ENCODE data around the gene EIF4E2.

EIF4E2 gene

GRCh38 chr2:232520489-232520888 lies 30.0 kb upstream of the EIF4E2 start:
- TF ChIP-seq RAD21 (IDR thresholded peaks at IDR 0.05; ENCODE audit: low read depth) (no peak), CEBPB (IDR thresholded peaks at IDR 0.05) (no peak), CREB1 (IDR thresholded peaks at IDR 0.05; ENCODE audit: low read depth) (no peak), ZBTB7A (IDR thresholded peaks at IDR 0.05; ENCODE audit: low read depth) (no peak), EP300 (IDR thresholded peaks at IDR 0.05; ENCODE audit: borderline replicate concordance) (no peak), TCF12 (IDR thresholded peaks at IDR 0.05; ENCODE audit: low read depth) (no peak), MAX (IDR thresholded peaks at IDR 0.05) (no peak), TAF1 (IDR thresholded peaks at IDR 0.05; ENCODE audit: low read depth) (no peak), REST (IDR thresholded peaks at IDR 0.05; ENCODE audit: low read depth) (no peak), TEAD4 (IDR thresholded peaks at IDR 0.05) (no peak), YY1 (IDR thresholded peaks at IDR 0.05; ENCODE audit: low read depth) (no peak), NFIC (IDR thresholded peaks at IDR 0.05) (no peak), EGR1 (IDR thresholded peaks at IDR 0.05) (no peak), FOXM1 (IDR thresholded peaks at IDR 0.05; ENCODE audit: borderline replicate concordance, low read depth) (no peak)
- TF ChIP-seq, protein P1, sequence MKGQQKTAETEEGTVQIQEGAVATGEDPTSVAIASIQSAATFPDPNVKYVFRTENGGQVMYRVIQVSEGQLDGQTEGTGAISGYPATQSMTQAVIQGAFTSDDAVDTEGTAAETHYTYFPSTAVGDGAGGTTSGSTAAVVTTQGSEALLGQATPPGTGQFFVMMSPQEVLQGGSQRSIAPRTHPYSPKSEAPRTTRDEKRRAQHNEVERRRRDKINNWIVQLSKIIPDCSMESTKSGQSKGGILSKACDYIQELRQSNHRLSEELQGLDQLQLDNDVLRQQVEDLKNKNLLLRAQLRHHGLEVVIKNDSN (IDR thresholded peaks at IDR 0.05) = no peak

GRCh38 chr2:232521098-232521497 lies 29.4 kb upstream of the EIF4E2 start:
- no peak for TF ChIP-seq MAX (IDR thresholded peaks at IDR 0.05)
- no peak for TF ChIP-seq TCF12 (IDR thresholded peaks at IDR 0.05; ENCODE audit: low read depth)
- no peak for TF ChIP-seq RAD21 (IDR thresholded peaks at IDR 0.05; ENCODE audit: low read depth)
- TF ChIP-seq EP300 (IDR thresholded peaks at IDR 0.05; ENCODE audit: borderline replicate concordance) = no peak
- no peak for TF ChIP-seq CEBPB (IDR thresholded peaks at IDR 0.05)
- TF ChIP-seq NFIC (IDR thresholded peaks at IDR 0.05) = no peak
- no peak for TF ChIP-seq TEAD4 (IDR thresholded peaks at IDR 0.05)
- no peak for TF ChIP-seq EGR1 (IDR thresholded peaks at IDR 0.05)
- TF ChIP-seq CREB1 (IDR thresholded peaks at IDR 0.05; ENCODE audit: low read depth) = no peak
- no peak for TF ChIP-seq ZBTB7A (IDR thresholded peaks at IDR 0.05; ENCODE audit: low read depth)
- TF ChIP-seq TAF1 (IDR thresholded peaks at IDR 0.05; ENCODE audit: low read depth) = no peak

DNA sequence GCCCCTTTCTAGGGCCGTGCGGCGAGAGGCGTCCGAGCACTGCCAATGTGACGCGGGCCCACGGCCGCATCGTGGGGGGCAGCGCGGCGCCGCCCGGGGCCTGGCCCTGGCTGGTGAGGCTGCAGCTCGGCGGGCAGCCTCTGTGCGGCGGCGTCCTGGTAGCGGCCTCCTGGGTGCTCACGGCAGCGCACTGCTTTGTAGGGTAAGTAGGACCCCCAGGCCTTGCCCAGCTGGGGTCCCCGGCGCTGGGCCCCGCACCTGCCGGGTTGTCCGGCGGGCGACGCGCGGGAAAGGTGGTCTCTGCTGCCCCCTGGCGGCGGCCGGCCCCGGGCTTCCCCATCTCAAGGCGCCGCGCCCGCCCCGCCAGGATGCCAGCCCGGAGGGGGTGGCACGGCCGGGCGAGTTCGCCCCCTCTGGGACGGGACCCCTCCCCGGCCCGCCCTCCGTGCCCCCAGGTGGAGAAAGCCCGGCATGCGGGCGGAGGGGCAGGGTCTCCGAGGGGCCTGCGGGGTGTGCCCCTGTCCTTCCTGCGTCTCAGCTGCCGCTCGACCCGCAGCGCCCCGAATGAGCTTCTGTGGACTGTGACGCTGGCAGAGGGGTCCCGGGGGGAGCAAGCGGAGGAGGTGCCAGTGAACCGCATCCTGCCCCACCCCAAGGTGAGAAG lies 28.4 kb upstream of the EIF4E2 start:
- TF ChIP-seq RAD21 (IDR thresholded peaks at IDR 0.05; ENCODE audit: low read depth) (peak; percentile 81), EP300 (IDR thresholded peaks at IDR 0.05; ENCODE audit: borderline replicate concordance) (no peak), TAF1 (IDR thresholded peaks at IDR 0.05; ENCODE audit: low read depth) (no peak), ZBTB7A (IDR thresholded peaks at IDR 0.05; ENCODE audit: low read depth) (peak; percentile 32; the same call in 1 of the 2 replicates), EGR1 (IDR thresholded peaks at IDR 0.05) (no peak)

DNA sequence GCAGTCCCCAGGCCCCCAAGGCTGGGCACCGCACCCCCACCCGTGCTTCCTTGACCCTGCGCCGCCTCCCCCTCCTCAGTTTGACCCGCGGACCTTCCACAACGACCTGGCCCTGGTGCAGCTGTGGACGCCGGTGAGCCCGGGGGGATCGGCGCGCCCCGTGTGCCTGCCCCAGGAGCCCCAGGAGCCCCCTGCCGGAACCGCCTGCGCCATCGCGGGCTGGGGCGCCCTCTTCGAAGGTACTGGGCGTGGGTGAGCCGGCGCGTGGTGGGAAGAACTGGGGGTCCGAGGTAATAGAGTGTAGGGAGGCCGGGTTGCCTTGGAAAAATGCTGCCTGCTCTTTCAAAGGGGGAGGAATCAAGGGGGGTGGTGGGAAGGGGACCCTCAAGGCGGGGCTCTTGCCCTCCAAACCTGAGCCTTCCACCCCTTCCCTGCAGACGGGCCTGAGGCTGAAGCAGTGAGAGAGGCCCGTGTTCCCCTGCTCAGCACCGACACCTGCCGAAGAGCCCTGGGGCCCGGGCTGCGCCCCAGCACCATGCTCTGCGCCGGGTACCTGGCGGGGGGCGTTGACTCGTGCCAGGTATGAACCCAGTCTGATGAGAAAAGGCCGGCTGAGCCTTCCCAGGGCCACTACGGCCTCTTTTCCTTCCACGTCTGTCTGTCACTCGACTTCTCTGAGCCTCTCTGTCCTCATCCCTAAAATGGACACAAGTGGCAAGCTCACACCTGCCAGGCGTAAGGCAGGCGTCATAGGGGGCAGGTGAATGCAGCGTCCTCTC lies 27.7 kb upstream of the EIF4E2 start:
- TF ChIP-seq REST (IDR thresholded peaks at IDR 0.05; ENCODE audit: low read depth) (no peak), NFIC (IDR thresholded peaks at IDR 0.05) (no peak), EP300 (IDR thresholded peaks at IDR 0.05; ENCODE audit: borderline replicate concordance) (no peak), YY1 (IDR thresholded peaks at IDR 0.05; ENCODE audit: low read depth) (no peak), ZBTB7A (IDR thresholded peaks at IDR 0.05; ENCODE audit: low read depth) (no peak; the same call in 1 of the 2 replicates), EGR1 (IDR thresholded peaks at IDR 0.05) (no peak), TAF1 (IDR thresholded peaks at IDR 0.05; ENCODE audit: low read depth) (no peak), CEBPB (IDR thresholded peaks at IDR 0.05) (no peak)

DNA sequence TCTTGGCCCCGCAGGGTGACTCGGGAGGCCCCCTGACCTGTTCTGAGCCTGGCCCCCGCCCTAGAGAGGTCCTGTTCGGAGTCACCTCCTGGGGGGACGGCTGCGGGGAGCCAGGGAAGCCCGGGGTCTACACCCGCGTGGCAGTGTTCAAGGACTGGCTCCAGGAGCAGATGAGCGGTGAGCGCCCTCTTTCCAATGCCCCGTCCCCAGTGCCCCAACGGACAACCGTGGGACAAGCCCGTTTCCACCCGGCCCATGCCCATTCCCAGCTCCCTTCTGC lies 27.1 kb upstream of the EIF4E2 start:
- TF ChIP-seq NFIC (IDR thresholded peaks at IDR 0.05) (no peak), REST (IDR thresholded peaks at IDR 0.05; ENCODE audit: low read depth) (no peak), RAD21 (IDR thresholded peaks at IDR 0.05; ENCODE audit: low read depth) (no peak), EP300 (IDR thresholded peaks at IDR 0.05; ENCODE audit: borderline replicate concordance) (no peak), MAX (IDR thresholded peaks at IDR 0.05) (no peak), TCF12 (IDR thresholded peaks at IDR 0.05; ENCODE audit: low read depth) (no peak), EGR1 (IDR thresholded peaks at IDR 0.05) (no peak), YY1 (IDR thresholded peaks at IDR 0.05; ENCODE audit: low read depth) (no peak)

All from Ishikawa (cell line).